K562 (cell line): Measurements from ENCODE around the gene HSBP1L1. TPM values are rescaled to one million over a fixed set of nuclear protein-coding genes. Genes with fewer than 3 reads are reported as not detected.

Experiments used
- CREM ChIP-seq: IDR thresholded peaks from 2 replicates; pipeline ENCODE4 v1.6.1; 2014; ENCODE audit warnings: antibody characterized with exemption, low read depth
- CSDE1 ChIP-seq, 2 experiments: fragments of 450-650 bp; IDR thresholded peaks; 2 replicates each; pipeline ENCODE4 v1.6.1; 2016; ENCODE audit warnings: mild to moderate bottlenecking in 1 of 2
- DIDO1 ChIP-seq: fragments of 450-650 bp; IDR thresholded peaks from 2 replicates; pipeline ENCODE4 v1.6.1; 2016; ENCODE audit warnings: low read depth, missing biosample characterization, missing genetic modification characterization
- EHMT2 ChIP-seq: fragments of 450-650 bp; IDR thresholded peaks from 2 replicates; pipeline ENCODE4 v1.6.1; 2018; ENCODE audit warnings: antibody characterized with exemption
- ETS2 ChIP-seq: IDR thresholded peaks from 2 replicates; pipeline ENCODE4 v1.6.1; 2016; ENCODE audit warnings: borderline replicate concordance, missing genetic modification characterization, mild to moderate bottlenecking, moderate library complexity, missing compliant biosample characterization; ENCODE audit not compliant: poor library complexity, severe bottlenecking
- KAT7 ChIP-seq: sonication (generic); formaldehyde crosslinking; IDR thresholded peaks from 2 replicates; pipeline ENCODE4 v1.8.0; 2022; ENCODE audit warnings: missing genetic modification reagents, mild to moderate bottlenecking, borderline replicate concordance
- MAFK ChIP-seq: IDR thresholded peaks from 2 replicates; pipeline ENCODE4 v1.6.1; 2011; ENCODE audit warnings: low read length, improper control_type of control experiment
- NONO ChIP-seq, 2 experiments: fragments of 200-400 bp in 1 of 2; fragments of 450-650 bp in 1 of 2; formaldehyde crosslinking in 1 of 2; IDR thresholded peaks; 2 replicates each; pipeline ENCODE4 v1.6.1; 2017; ENCODE audit warnings: low read depth in 2 of 2, mild to moderate bottlenecking in 2 of 2, moderate library complexity in 2 of 2, low read length in 1 of 2
- NR2F6 ChIP-seq: fragments of 450-650 bp; formaldehyde crosslinking; IDR thresholded peaks from 2 replicates; pipeline ENCODE4 v1.4.0; 2020; ENCODE audit warnings: mild to moderate bottlenecking
- RHOXF2B ChIP-seq: fragments of 250-450 bp; sonication (Bioruptor Pico); conservative IDR thresholded peaks from 2 replicates; pipeline ENCODE4 v1.5.1; 2021
- SRSF7 ChIP-seq: fragments of 200-400 bp; formaldehyde crosslinking; optimal IDR thresholded peaks from 2 replicates; pipeline ENCODE3; 2017; ENCODE audit warnings: mild to moderate bottlenecking, low read depth, low read length
- TCFL5 ChIP-seq: fragments of 250-450 bp; sonication (Bioruptor Pico); conservative IDR thresholded peaks from 2 replicates; pipeline ENCODE4 v1.6.1; 2021; ENCODE audit warnings: mild to moderate bottlenecking, moderate library complexity, matching md5 sums
- TRIM28 ChIP-seq: fragments of 450-650 bp; IDR thresholded peaks from 2 replicates; pipeline ENCODE4 v1.6.1; 2017
- XRCC4 ChIP-seq: IDR thresholded peaks from one replicate; pipeline ENCODE4 v1.6.1; 2011; ENCODE audit not compliant: insufficient read depth, insufficient read length; ENCODE audit errors: extremely low read depth
- ZNF239 ChIP-seq: fragments of 250-450 bp; sonication (Bioruptor Pico); IDR thresholded peaks from 2 replicates; pipeline ENCODE4 v1.4.0; 2020; ENCODE audit warnings: mild to moderate bottlenecking
- ZNF408 ChIP-seq: fragments of 250-450 bp; sonication (Bioruptor Pico); IDR thresholded peaks from 2 replicates; pipeline ENCODE4 v1.4.0; 2020; ENCODE audit warnings: low read depth, mild to moderate bottlenecking, moderate library complexity
- ZNF57 ChIP-seq: fragments of 450-650 bp; formaldehyde crosslinking; IDR thresholded peaks from 2 replicates; pipeline ENCODE4 v1.4.0; 2020; ENCODE audit warnings: mild to moderate bottlenecking, moderate library complexity
- ZNF830 ChIP-seq: fragments of 250-450 bp; sonication (Bioruptor Pico); IDR thresholded peaks from 2 replicates; pipeline ENCODE4 v1.5.0; 2021; ENCODE audit warnings: mild to moderate bottlenecking
- polyA plus RNA-seq, 8 experiments: library from polyadenylated mRNA; depleted of rRNA in 4 of 8; stranded (reverse) in 5 of 8; unstranded in 3 of 8; fragments of >200 nt; fragmentation: Nextera tagmentation in 2 of 8; fragmentation: Illumina TruSeq in 1 of 8; extraction: Ambion mirVana in 2 of 8; extraction: Trizol in 1 of 8; gene quantifications; 2 replicates each; pipeline versions ENCODE4 v1.2.1 to v1.2.3, GENCODE V29; 2011 to 2014; ENCODE audit warnings: inconsistent platforms in 1 of 8, missing spikeins in 1 of 8
- total RNA-seq, 7 experiments: library from RNA; depleted of rRNA in 6 of 7; stranded (reverse); fragments of >200 nt in 6 of 7; fragmentation: Illumina TruSeq in 2 of 7; extraction: Trizol in 2 of 7; gene quantifications; 2 replicates each; pipeline versions ENCODE4 v1.2.1 to v1.2.3, GENCODE V29; 2011 to 2021; ENCODE audit warnings: low replicate concordance in 1 of 7
- TF ChIP-seq, protein P1 (sequence below): sonication (generic); formaldehyde crosslinking; IDR thresholded peaks from 2 replicates; pipeline ENCODE4 v1.8.0; 2022; ENCODE audit warnings: missing genetic modification reagents, mild to moderate bottlenecking, moderate library complexity, borderline replicate concordance
- TF ChIP-seq, protein P2 (sequence below), 2 experiments: IDR thresholded peaks; 2 replicates each; pipeline ENCODE4 v1.6.1; 2012; ENCODE audit warnings: improper control_type of control experiment in 2 of 2, low read depth in 2 of 2, low read length in 2 of 2, borderline replicate concordance in 1 of 2
- TF ChIP-seq, protein P3 (sequence below): fragments of 450-650 bp; formaldehyde crosslinking; IDR thresholded peaks from 2 replicates; pipeline ENCODE4 v1.4.0; 2020; ENCODE audit warnings: mild to moderate bottlenecking, mixed read lengths

The HSBP1L1 gene
- total and polyA plus RNA-seq, 9 of the 15 experiments (the other 6 are each of a cell fraction or from before 2014, with no cell fraction given), result 0.24 to 0.36 TPM; not detected in 7

DNA sequence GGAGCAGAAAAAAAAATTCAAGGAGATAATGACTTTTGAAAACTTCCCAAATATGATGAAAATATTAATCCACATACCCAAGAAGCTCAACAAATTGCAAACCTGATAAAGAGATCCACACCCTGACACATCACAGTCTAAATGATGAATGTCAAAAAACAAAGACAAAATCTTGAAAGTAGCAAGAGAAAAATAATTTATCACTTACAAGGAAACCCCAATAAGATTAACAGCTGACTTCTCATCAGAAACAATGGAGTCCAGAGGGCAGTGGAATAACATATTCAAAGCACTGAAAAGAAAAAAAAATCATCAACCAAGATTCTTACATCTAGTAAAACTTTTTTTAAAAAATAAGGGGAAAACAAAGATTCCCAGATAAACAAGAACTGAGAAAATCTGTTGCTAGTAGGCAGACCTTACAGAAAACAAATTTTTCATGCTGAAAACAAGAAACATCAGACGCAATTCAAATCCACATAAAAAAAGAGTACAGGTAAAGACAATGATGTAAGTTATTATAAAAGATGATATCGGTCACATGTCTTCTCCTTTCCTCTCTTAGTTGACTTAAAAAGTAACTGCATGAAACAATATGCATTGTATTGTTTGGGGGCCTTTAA, 34.3 kb upstream of the HSBP1L1 start (continued):
- TF ChIP-seq, protein P1, sequence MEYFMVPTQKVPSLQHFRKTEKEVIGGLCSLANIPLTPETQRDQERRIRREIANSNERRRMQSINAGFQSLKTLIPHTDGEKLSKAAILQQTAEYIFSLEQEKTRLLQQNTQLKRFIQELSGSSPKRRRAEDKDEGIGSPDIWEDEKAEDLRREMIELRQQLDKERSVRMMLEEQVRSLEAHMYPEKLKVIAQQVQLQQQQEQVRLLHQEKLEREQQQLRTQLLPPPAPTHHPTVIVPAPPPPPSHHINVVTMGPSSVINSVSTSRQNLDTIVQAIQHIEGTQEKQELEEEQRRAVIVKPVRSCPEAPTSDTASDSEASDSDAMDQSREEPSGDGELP (CRISPR knock-in tag), result no peak
- TF ChIP-seq TCFL5 (CRISPR knock-in tag), result no peak
- TF ChIP-seq NR2F6 (CRISPR knock-in tag), result no peak
- no peak for TF ChIP-seq CSDE1 (IDR thresholded peaks at IDR 0.05)
- TF ChIP-seq MAFK, result no peak
- TF ChIP-seq ETS2 (tag), result no peak
- TF ChIP-seq ZNF408 (CRISPR knock-in tag), result no peak
- TF ChIP-seq, protein P2, sequence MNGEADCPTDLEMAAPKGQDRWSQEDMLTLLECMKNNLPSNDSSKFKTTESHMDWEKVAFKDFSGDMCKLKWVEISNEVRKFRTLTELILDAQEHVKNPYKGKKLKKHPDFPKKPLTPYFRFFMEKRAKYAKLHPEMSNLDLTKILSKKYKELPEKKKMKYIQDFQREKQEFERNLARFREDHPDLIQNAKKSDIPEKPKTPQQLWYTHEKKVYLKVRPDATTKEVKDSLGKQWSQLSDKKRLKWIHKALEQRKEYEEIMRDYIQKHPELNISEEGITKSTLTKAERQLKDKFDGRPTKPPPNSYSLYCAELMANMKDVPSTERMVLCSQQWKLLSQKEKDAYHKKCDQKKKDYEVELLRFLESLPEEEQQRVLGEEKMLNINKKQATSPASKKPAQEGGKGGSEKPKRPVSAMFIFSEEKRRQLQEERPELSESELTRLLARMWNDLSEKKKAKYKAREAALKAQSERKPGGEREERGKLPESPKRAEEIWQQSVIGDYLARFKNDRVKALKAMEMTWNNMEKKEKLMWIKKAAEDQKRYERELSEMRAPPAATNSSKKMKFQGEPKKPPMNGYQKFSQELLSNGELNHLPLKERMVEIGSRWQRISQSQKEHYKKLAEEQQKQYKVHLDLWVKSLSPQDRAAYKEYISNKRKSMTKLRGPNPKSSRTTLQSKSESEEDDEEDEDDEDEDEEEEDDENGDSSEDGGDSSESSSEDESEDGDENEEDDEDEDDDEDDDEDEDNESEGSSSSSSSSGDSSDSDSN (IDR thresholded peaks at IDR 0.05; ENCODE audit: borderline replicate concordance in 1 of 2, low read depth in 2 of 2, low read length in 2 of 2), result no peak
- TF ChIP-seq EHMT2, result no peak
- no peak for TF ChIP-seq CREM
- no peak for TF ChIP-seq RHOXF2B (CRISPR knock-in tag)
- no peak for TF ChIP-seq ZNF830 (CRISPR knock-in tag)
- TF ChIP-seq XRCC4, result no peak
- TF ChIP-seq ZNF239 (CRISPR knock-in tag), result no peak
- TF ChIP-seq TRIM28, result peak; percentile 98
- no peak for TF ChIP-seq KAT7 (CRISPR knock-in tag)
- no peak for TF ChIP-seq DIDO1 (tag)
- no peak for TF ChIP-seq NONO (IDR thresholded peaks at IDR 0.05; ENCODE audit: low read depth in 2 of 2, low read length in 1 of 2)
- TF ChIP-seq, protein P3, sequence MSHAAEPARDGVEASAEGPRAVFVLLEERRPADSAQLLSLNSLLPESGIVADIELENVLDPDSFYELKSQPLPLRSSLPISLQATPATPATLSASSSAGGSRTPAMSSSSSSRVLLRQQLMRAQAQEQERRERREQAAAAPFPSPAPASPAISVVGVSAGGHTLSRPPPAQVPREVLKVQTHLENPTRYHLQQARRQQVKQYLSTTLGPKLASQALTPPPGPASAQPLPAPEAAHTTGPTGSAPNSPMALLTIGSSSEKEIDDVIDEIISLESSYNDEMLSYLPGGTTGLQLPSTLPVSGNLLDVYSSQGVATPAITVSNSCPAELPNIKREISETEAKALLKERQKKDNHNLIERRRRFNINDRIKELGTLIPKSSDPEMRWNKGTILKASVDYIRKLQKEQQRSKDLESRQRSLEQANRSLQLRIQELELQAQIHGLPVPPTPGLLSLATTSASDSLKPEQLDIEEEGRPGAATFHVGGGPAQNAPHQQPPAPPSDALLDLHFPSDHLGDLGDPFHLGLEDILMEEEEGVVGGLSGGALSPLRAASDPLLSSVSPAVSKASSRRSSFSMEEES (CRISPR knock-in tag), result no peak
- no peak for TF ChIP-seq ZNF57 (CRISPR knock-in tag)
- TF ChIP-seq SRSF7, result no peak
- TF ChIP-seq, all 486 proteins: peak for 7
